Panc1 (cell line): ENCODE measurements around the gene UFSP1.

Experiments used
- POLR2AphosphoS5 ChIP-seq: IDR thresholded peaks from 2 replicates; pipeline ENCODE4 v1.6.1; 2012; ENCODE audit warnings: mild to moderate bottlenecking, low read depth, low read length, moderate library complexity
- SIN3A ChIP-seq: IDR thresholded peaks from 2 replicates; pipeline ENCODE4 v1.6.1; 2012; ENCODE audit warnings: low read depth, mild to moderate bottlenecking, low read length, moderate library complexity, borderline replicate concordance; ENCODE audit not compliant: insufficient read depth
- TF ChIP-seq, protein P1 (sequence below): fragments of 450-650 bp; IDR thresholded peaks from 2 replicates; pipeline ENCODE4 v1.5.1; 2017; ENCODE audit warnings: mild to moderate bottlenecking
- TF ChIP-seq, protein P2 (sequence below), 2 experiments: IDR thresholded peaks; 2 replicates each; pipeline ENCODE4 v1.6.1; 2011 to 2012; ENCODE audit warnings: low read depth in 2 of 2, control low read depth in 1 of 2, low read length in 1 of 2, mild to moderate bottlenecking in 1 of 2, moderate library complexity in 1 of 2; ENCODE audit not compliant: insufficient read depth in 1 of 2

DNA sequence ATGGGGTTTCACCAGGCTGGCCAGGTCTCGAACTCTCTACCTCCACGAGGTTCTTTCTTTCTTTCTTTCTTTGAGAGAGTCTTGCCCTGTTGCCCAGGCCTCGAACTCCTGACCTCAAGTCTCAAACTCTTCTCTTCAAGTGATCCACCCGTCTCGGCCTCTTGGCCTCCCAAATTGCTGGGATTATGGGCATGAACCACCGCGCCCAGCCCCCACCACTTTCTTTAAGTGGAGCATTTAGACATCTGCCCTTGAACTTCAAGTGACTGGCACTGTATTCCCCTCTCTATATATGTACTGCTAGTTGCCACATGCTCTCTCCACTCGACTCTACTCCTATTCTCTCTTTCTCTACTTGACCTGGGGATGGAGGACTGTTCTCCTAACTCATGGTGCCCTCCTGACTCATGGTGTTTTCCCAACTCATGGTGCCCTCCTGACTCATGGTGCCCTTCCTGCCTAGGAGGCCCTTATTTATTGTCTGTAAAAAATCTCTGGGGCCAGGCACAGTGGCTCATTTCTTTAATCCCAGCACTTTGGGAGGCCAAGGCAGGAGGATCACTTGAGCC, 25.4 kb upstream of the UFSP1 start:
- TF ChIP-seq, protein P1, sequence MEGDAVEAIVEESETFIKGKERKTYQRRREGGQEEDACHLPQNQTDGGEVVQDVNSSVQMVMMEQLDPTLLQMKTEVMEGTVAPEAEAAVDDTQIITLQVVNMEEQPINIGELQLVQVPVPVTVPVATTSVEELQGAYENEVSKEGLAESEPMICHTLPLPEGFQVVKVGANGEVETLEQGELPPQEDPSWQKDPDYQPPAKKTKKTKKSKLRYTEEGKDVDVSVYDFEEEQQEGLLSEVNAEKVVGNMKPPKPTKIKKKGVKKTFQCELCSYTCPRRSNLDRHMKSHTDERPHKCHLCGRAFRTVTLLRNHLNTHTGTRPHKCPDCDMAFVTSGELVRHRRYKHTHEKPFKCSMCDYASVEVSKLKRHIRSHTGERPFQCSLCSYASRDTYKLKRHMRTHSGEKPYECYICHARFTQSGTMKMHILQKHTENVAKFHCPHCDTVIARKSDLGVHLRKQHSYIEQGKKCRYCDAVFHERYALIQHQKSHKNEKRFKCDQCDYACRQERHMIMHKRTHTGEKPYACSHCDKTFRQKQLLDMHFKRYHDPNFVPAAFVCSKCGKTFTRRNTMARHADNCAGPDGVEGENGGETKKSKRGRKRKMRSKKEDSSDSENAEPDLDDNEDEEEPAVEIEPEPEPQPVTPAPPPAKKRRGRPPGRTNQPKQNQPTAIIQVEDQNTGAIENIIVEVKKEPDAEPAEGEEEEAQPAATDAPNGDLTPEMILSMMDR = no peak
- TF ChIP-seq, protein P2, sequence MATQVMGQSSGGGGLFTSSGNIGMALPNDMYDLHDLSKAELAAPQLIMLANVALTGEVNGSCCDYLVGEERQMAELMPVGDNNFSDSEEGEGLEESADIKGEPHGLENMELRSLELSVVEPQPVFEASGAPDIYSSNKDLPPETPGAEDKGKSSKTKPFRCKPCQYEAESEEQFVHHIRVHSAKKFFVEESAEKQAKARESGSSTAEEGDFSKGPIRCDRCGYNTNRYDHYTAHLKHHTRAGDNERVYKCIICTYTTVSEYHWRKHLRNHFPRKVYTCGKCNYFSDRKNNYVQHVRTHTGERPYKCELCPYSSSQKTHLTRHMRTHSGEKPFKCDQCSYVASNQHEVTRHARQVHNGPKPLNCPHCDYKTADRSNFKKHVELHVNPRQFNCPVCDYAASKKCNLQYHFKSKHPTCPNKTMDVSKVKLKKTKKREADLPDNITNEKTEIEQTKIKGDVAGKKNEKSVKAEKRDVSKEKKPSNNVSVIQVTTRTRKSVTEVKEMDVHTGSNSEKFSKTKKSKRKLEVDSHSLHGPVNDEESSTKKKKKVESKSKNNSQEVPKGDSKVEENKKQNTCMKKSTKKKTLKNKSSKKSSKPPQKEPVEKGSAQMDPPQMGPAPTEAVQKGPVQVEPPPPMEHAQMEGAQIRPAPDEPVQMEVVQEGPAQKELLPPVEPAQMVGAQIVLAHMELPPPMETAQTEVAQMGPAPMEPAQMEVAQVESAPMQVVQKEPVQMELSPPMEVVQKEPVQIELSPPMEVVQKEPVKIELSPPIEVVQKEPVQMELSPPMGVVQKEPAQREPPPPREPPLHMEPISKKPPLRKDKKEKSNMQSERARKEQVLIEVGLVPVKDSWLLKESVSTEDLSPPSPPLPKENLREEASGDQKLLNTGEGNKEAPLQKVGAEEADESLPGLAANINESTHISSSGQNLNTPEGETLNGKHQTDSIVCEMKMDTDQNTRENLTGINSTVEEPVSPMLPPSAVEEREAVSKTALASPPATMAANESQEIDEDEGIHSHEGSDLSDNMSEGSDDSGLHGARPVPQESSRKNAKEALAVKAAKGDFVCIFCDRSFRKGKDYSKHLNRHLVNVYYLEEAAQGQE (IDR thresholded peaks at IDR 0.05; ENCODE audit: insufficient read depth in 1 of 2, low read depth in 2 of 2, low read length in 1 of 2) = no peak
- TF ChIP-seq SIN3A (no peak), POLR2AphosphoS5 (no peak)
